Stimulated activated CD8-positive, alpha-beta memory T cell treated with anti-CD3 and anti-CD28 coated beads, Interleukin-7, amount 100 ng/mL, for 24 hours (primary cell): ENCODE results near the gene CHAC2.
"Not testable (repeated sequence)": the region's sequence is repeated elsewhere in the genome, so short reads cannot be mapped to it uniquely, and the experiment has no call there.

Source experiments
- DNase-seq: peaks from one replicate; pipeline ENCODE4 v3.0.0-alpha.2; 2020; ENCODE audit warnings: low read depth

CHAC2 gene

GRCh38 chr2:53767405-53768241 is at the start of gene CHAC2:
Gene CHAC2 (plus strand): TSS chr2:53767804. CDS start chr2:53767887, 83 bp downstream.
- DNase-seq, result peak; percentile 68

GRCh38 chr2:53720944-53721343 is 46.7 kb upstream of the CHAC2 start:
- DNase-seq, result not testable (repeated sequence)

DNA sequence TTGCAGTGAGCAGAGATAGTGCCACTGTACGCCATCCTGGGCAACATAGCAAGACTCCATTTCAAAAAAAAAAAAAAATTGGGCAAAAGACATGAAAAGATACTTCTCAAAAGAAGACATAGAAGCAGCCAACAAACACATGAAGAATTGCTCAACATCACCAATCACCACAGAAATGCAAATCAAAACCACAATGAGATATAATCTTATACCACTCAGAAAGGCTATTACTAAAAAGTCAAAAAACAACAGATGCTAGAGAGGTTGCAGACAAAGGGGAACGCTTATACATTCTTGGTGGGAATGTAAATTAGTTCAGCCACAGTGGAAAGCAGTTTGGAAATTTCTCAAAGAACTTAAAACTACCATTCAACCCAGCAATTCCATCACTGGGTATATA is 43.1 kb upstream of the CHAC2 start:
- no peak for DNase-seq

DNA sequence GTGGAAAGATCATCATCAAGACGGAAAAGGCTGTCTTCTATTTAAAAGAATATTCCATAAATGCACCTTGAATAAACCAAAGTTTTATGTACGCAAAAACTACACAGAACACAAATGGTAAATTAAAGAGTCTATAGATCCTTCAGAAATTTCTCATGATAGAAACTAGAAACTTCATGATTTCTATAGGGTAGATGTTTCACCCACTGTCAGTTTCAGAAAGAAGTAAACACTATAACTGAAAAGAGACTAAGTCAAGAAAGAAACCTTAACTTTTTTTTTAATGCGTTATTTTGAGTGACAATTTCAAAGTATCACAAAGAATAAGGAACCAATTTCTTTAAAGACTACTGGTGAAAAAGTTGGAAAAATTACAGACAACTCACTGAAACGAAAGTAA is 41.9 kb upstream of the CHAC2 start:
- DNase-seq, result no peak

GRCh38 chr2:53727921-53728320 is 39.7 kb upstream of the CHAC2 start:
- DNase-seq, result no peak

GRCh38 chr2:53729143-53729762 is 38.4 kb upstream of the CHAC2 start:
- DNase-seq, result no peak

DNA sequence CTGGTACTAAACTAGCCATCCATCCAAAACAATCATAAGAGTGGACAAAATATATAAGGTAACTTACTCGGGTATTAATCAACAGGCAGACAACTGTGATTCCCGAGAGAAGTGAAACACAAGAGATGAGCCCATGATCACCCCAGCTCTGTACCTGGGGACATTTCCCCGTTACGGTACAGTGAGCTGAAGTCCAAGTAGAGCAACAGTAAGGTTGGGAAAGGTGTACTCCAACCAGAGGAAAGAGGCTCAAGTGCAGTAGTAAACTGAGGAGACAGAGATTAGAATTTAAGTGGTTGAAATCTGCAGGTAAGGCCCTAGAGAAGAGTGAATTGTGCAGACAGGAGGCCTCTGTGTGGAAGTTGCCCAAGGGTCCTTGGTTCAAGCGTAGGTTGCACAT is 30.5 kb upstream of the CHAC2 start:
- DNase-seq, result no peak

GRCh38 chr2:53739032-53739431 is 28.6 kb upstream of the CHAC2 start:
- no peak for DNase-seq

- DNase-seq, result no peak
Observed at GRCh38 chr2:53740170-53740569, 27.4 kb upstream of the CHAC2 start.

DNA sequence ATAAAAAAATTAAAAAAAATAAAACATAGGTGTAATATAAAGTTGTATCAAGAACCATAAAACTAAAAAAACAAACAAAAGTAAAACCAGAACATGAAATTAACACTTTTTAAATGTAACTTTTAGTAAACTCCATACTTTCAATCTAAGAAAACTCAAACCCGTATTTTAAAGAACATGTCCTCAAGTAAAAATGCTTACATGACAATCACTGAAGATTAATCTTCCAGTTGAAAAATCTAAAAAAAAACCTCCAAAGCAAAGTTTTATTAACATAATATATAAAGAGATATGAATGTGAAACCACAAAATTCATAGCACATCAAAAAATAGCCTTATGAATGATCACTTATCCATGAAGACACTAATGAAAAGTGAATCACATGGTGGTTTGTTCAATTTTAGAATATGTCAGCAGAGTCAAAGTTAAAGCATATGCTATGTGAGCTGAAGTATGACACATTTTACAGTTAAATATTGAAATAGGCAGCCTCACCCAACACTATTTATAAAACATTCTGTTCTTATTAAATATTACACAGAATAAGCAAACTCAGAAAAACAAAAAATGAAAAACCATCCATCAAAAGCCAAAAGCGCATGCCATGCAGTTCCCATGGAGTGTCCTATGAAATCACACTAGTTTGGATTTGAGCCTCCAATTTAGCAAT is 23.1 kb upstream of the CHAC2 start:
- DNase-seq, result no peak

DNA sequence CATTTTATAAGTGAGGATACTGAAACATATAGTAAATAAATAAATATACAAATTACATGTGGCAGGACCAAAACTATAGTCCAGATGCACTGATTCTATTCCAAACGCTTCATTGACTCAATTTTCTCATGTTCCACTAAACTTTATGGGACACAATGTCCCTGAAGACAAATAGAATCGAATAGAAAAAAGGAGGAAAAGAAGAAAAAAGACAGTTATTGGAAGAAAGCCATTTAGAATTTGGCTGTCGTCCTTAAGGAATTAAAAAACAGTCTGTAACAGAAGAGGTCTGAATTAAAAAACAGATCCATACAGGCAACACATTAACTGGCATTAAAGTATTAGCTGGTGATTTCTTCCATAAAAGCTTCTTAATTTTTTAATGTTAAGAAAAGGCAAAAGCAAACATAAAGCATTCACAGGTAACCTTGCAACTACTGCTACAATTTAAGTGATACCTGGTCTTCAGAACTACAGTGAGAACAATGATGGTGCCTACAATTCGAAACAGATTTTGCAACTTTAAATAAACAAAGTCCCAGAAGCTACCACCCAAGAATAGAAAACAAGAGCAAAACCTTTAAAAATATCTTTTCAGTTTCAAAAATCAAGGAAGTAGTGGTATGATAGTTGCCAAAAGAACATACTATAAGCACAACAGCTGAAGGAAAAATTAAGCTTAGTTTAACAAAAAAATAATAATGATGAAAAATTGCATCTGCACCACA is 17.4 kb upstream of the CHAC2 start:
- DNase-seq, result no peak

- DNase-seq, result no peak
Observed at GRCh38 chr2:53751728-53752127, 15.9 kb upstream of the CHAC2 start.

GRCh38 chr2:53752385-53752784 is 15.2 kb upstream of the CHAC2 start:
- no peak for DNase-seq

DNA sequence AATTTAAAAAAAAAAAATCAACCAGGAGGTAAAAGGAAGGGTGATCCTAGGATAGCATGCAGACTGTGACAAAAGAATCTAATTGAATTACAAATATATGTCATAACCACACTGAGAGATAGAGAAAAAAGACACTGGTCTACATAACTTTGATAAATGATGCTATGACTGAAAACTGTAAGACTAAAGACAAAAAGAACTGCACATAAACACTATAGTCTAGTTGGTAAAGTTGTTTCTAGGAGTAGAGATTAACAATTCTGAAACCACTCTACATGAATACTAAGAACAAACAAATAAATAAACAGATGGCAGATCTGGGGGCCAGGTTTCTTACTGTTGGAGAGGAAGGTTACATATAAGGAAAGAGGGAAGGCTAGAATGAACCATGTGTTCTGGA is 14.6 kb upstream of the CHAC2 start:
- DNase-seq, result no peak

DNA sequence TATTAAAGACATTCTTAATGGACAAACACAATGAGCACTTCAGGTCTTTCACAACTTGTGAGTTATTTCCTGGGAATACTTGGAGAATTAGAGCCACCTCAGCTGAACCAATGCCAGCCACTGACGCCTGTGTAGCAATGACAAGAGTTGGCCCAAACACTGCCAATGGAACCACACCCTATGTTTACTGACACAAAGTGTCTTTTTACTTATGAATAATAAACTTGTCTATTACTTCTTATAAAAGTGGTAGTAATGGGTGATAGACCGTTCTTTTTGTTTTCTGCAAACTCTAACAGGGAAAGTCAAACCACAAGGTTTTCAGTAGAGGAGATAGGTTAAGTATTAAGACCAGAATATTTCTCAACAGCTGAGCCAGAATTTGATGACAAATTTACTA is 12.5 kb upstream of the CHAC2 start:
- DNase-seq, result no peak

GRCh38 chr2:53756644-53757043 is 11.0 kb upstream of the CHAC2 start:
- no peak for DNase-seq

DNA sequence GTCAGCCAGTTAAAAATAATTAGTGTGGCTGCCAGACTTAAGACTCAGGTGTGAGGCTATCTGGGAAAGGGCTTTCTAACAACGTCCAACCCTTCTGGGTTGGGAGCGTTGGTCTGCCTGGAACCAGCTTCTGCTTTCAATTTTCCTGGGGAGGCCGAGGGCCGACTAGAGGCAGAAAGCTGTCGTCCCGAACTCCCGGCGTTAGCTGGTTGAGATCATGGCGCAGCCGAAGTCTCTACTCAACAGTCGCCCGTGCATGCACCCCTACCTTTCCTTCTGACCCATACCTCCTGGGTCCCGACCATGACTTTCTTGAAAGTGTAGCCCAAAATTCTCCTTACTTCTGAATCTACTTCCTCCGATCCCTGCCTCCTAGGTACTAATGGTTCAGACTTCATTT is 10.4 kb upstream of the CHAC2 start:
- DNase-seq, result not testable (repeated sequence)

DNA sequence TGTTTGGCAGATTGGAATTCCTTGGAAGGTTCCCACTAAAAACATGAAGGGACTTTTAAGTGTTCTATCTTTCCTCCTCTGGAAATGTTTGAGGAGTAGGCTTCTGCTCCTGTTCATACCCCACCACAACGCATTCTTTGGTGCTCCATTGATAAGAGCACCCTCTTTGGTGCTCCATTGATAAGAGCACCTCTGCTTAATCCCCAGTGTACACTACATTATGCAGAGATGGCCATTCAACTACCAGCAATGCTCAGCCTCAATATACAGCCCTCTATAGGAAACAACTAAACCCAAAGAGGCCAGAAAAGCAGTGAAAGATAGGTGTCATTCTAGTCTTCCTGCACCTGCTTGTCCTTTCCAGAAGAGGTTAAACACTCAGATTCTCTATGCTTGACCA is 1.8 kb upstream of the CHAC2 start:
- no peak for DNase-seq

GRCh38 chr2:53768242-53768542 is 588 bp downstream of the CHAC2 start:
- no peak for DNase-seq

GRCh38 chr2:53769318-53769945 is 1.8 kb downstream of the CHAC2 start:
- DNase-seq, result no peak

DNA sequence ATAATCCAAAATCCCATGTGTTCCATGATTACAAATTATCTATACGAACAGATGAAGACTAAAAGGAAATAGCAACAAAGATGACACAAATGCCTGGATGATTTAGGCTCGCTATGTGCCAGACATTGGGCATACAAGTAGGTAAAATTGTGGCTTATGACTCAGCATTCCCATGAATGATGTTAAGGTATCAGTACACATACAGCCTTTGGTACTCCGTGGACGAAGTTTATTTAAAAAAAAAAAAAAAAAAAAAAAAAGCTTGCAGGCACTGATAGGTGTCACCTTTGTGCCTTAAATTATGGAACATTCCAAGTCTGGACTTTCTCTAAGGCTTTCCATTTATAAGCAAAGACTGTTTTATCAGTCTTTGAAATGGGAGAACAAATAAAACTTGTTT is 2.7 kb downstream of the CHAC2 start:
- no peak for DNase-seq

- no peak for DNase-seq
Observed at GRCh38 chr2:53777134-53777533, 9.5 kb downstream of the CHAC2 start.
